Right renal pelvis (tissue), 4 donors: Measurements from ENCODE around the gene FAM216A. TPM values are rescaled to one million over a fixed set of nuclear protein-coding genes. Genes with fewer than 3 reads are reported as not detected.

Source experiments
- DNase-seq, 4 donors: peaks; one replicate each; pipeline ENCODE4 v3.0.0-alpha.2; 2013; ENCODE audit warnings: low read depth in 4 of 4, low spot score in 3 of 4, missing footprints in 1 of 4
- polyA plus RNA-seq, 4 donors: library from polyadenylated mRNA; unstranded; fragments of 120-200 nt; gene quantifications; one replicate each; pipeline ENCODE4 v1.2.1, GENCODE V29; 2013; ENCODE audit not compliant: insufficient read length in 4 of 4

The FAM216A gene
- polyA plus RNA-seq, 4 donors: 13.4 to 18.9 (median 17.1) TPM

- DNase-seq: no peak
Measured at GRCh38 chr12:110537605-110538409, 69.2 kb downstream of the FAM216A start.

- DNase-seq: no peak
Measured at GRCh38 chr12:110538869-110539622, 70.4 kb downstream of the FAM216A start.

Other genes starting within 250 kb of the FAM216A start
- 100 to 1,000 TPM; 152 to 167 (median 160) TPM for gene ATP2A2, start 187.6 kb upstream of the FAM216A start, polyA plus RNA-seq
- 10 to 100 TPM; 66.5 to 85.4 (median 69.9) TPM for gene ANAPC7, start 65.1 kb upstream of the FAM216A start, polyA plus RNA-seq
- gene ARPC3, start 18.5 kb upstream of the FAM216A start, polyA plus RNA-seq: 100 to 1,000 TPM; 261 to 306 (median 285) TPM
- gene GPN3, start 588 bp upstream of the FAM216A start, polyA plus RNA-seq: 10 to 100 TPM; 34.1 to 42.8 (median 37.2) TPM
- gene VPS29, start 33.3 kb downstream of the FAM216A start, polyA plus RNA-seq: 100 to 1,000 TPM; 137 to 144 (median 141) TPM
- 1 to 10 TPM; 1.1 to 1.3 (median 1.2) TPM for gene RAD9B, start 33.5 kb downstream of the FAM216A start, polyA plus RNA-seq
- gene PPTC7, start 114.5 kb downstream of the FAM216A start, polyA plus RNA-seq: 10 to 100 TPM; 19.1 to 24.7 (median 24.3) TPM
- 100 to 1,000 TPM in 2 of 4 donors, 10 to 100 TPM in 2; 78.3 to 107 (median 94.1) TPM for gene TCTN1, start 145.3 kb downstream of the FAM216A start, polyA plus RNA-seq
- gene HVCN1, start 220.3 kb downstream of the FAM216A start, polyA plus RNA-seq: 10 to 100 TPM in 2 of 4 donors, 1 to 10 TPM in 2; 9.1 to 11.2 (median 10.2) TPM